Measurements from ENCODE around the gene GPR25.

GRCh38 chr1:200907611-200908097 is 34.9 kb downstream of the GPR25 start:
- TF ChIP-seq CTCF (IDR thresholded peaks at IDR 0.05) (no peak), POLR2A (IDR thresholded peaks at IDR 0.05) (no peak), POLR2AphosphoS5 (IDR thresholded peaks at IDR 0.05) (no peak)

Data from breast epithelium (tissue), 3 donors.